Loucy (cell line): ENCODE measurements around the gene FOXO3.

Experiments
- EZH2phosphoT487 ChIP-seq: fragments of 200-600 bp; IDR thresholded peaks from 2 replicates; pipeline ENCODE4 v1.6.1; 2018; ENCODE audit warnings: antibody characterized with exemption, mild to moderate bottlenecking, moderate library complexity, borderline replicate concordance
- TF ChIP-seq, protein P1 (sequence below): fragments of 200-600 bp; sonication (generic); conservative IDR thresholded peaks from 2 replicates; pipeline ENCODE4 v1.5.1; 2014; ENCODE audit warnings: mild to moderate bottlenecking, antibody characterized with exemption, low read length

DNA sequence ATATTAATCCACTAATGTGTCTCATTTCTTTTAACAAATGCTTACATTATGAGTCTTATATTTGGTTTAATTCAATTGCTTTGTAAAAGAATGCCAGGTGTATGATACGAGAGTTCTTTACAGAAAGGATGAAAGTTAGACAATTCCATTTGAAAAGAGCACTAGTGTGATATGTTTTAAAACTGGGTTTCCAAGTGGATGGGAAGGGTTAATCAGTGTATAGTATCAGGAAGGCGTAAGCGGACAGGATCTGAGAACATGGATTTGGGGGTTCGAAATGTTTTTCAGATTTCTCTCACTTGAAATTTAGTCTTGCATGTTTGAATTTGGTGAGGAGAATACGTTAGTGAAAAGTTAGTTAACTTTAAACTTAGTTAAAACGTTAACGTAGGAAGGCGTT is 2.6 kb downstream of the FOXO3 start:
- TF ChIP-seq, protein P1, sequence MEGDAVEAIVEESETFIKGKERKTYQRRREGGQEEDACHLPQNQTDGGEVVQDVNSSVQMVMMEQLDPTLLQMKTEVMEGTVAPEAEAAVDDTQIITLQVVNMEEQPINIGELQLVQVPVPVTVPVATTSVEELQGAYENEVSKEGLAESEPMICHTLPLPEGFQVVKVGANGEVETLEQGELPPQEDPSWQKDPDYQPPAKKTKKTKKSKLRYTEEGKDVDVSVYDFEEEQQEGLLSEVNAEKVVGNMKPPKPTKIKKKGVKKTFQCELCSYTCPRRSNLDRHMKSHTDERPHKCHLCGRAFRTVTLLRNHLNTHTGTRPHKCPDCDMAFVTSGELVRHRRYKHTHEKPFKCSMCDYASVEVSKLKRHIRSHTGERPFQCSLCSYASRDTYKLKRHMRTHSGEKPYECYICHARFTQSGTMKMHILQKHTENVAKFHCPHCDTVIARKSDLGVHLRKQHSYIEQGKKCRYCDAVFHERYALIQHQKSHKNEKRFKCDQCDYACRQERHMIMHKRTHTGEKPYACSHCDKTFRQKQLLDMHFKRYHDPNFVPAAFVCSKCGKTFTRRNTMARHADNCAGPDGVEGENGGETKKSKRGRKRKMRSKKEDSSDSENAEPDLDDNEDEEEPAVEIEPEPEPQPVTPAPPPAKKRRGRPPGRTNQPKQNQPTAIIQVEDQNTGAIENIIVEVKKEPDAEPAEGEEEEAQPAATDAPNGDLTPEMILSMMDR = no peak
- no peak for TF ChIP-seq EZH2phosphoT487
